RPMI8226 (cell line): ENCODE measurements around the gene STEAP3.

Experiments
- DNase-seq: peaks from one replicate; pipeline ENCODE4 v3.0.0-alpha.2; 2015

STEAP3 gene

GRCh38 chr2:119304847-119305246, 81.2 kb downstream of the STEAP3 start:
- no peak for DNase-seq

GRCh38 chr2:119305497-119306195, 82.0 kb downstream of the STEAP3 start:
- no peak for DNase-seq

GRCh38 chr2:119306196-119306590, 82.6 kb downstream of the STEAP3 start:
- no peak for DNase-seq

GRCh38 chr2:119307419-119308140, 83.9 kb downstream of the STEAP3 start:
- no peak for DNase-seq

- no peak for DNase-seq
Measured at GRCh38 chr2:119308793-119309330, 85.2 kb downstream of the STEAP3 start.

DNA sequence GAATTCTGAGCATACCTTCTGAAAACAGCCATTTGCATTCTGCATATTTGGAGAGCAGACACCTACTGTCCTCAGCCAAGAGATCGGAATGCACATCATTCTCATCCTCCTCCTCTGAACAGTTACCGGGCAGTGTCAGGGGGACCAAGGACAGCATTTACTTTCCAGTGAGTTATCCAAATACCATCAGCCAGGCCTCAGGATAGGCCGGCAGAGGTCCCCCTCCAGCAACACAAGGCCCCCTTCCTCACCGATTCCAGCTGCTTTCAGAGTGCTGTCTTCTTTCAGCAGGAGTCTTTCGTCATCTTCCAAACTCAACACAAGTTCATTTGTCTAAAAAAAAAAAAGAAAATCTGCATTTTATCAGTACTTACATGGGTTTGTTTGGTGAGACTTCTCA, 87.7 kb downstream of the STEAP3 start:
- no peak for DNase-seq

GRCh38 chr2:119311831-119312230, 88.2 kb downstream of the STEAP3 start:
- DNase-seq: no peak
